ENCODE results near the gene SSTR4. TPM values are rescaled to one million over a fixed set of nuclear protein-coding genes. Genes with fewer than 3 reads are reported as not detected.
A peak's percentile ranks its signal among the peaks of the same experiment; 100 is the strongest.

SSTR4 gene
- total and polyA plus RNA-seq, 2 experiments from 2014 or later: not detected

GRCh38 chr20:23029324-23029723 lies 5.8 kb upstream of the SSTR4 start:
- Histone ChIP-seq H3K4me1 (ENCODE audit: low read depth) (peaks cover 28% of the 10 kb centered on the region), H3K9me3 (ENCODE audit: low read depth) (no peaks in the 10 kb centered on the region), H3K36me3 (no peaks in the 10 kb centered on the region), H3K27me3 (peaks cover 12% of the 10 kb centered on the region), H3K27ac (no peak overlapping the region), H3K4me3 (no peak overlapping the region)
- TF ChIP-seq CTCF (IDR thresholded peaks at IDR 0.05; ENCODE audit: low read depth, low read length): no peak
- no peak for DNase-seq (ENCODE audit: low read depth in 1 of 2, low spot score in 1 of 2)

GRCh38 chr20:23031346-23031745 lies 3.8 kb upstream of the SSTR4 start:
- DNase-seq (ENCODE audit: low read depth in 1 of 2, low spot score in 1 of 2): no peak
- H3K27me3 ChIP-seq: peaks cover 33% of the 10 kb centered on the region
- H3K4me3 ChIP-seq: no peak overlapping the region
- no peaks in the 10 kb centered on the region for H3K36me3 ChIP-seq
- no peaks in the 10 kb centered on the region for H3K9me3 ChIP-seq (ENCODE audit: low read depth)
- TF ChIP-seq CTCF (IDR thresholded peaks at IDR 0.05; ENCODE audit: low read depth, low read length): no peak
- H3K4me1 ChIP-seq (ENCODE audit: low read depth): peaks cover 18% of the 10 kb centered on the region
- no peak overlapping the region for H3K27ac ChIP-seq

GRCh38 chr20:23032056-23032749 lies 2.9 kb upstream of the SSTR4 start:
- no peak for TF ChIP-seq CTCF (IDR thresholded peaks at IDR 0.05; ENCODE audit: low read depth, low read length)
- Histone ChIP-seq H3K36me3 (no peaks in the 10 kb centered on the region), H3K4me1 (ENCODE audit: low read depth) (peaks cover 18% of the 10 kb centered on the region), H3K27me3 (peaks cover 41% of the 10 kb centered on the region), H3K27ac (no peak overlapping the region), H3K9me3 (ENCODE audit: low read depth) (no peaks in the 10 kb centered on the region), H3K4me3 (no peak overlapping the region)
- DNase-seq (ENCODE audit: low read depth in 1 of 2, low spot score in 1 of 2): peak in 1 of 2 donors; percentile 85

- Histone ChIP-seq H3K4me3 (no peak overlapping the region), H3K4me1 (ENCODE audit: low read depth) (peaks cover 18% of the 10 kb centered on the region), H3K27me3 (peaks cover 46% of the 10 kb centered on the region), H3K9me3 (ENCODE audit: low read depth) (no peaks in the 10 kb centered on the region), H3K27ac (no peak overlapping the region), H3K36me3 (no peaks in the 10 kb centered on the region)
- no peak for DNase-seq (ENCODE audit: low read depth in 1 of 2, low spot score in 1 of 2)
- TF ChIP-seq CTCF (IDR thresholded peaks at IDR 0.05; ENCODE audit: low read depth, low read length): no peak
These were observed 2.4 kb upstream of the SSTR4 start for GRCh38 chr20:23032750-23033078.

- no peak overlapping the region for H3K4me3 ChIP-seq
- no peak overlapping the region for H3K27ac ChIP-seq
- H3K36me3 ChIP-seq: no peaks in the 10 kb centered on the region
- H3K9me3 ChIP-seq (ENCODE audit: low read depth): no peaks in the 10 kb centered on the region
- H3K4me1 ChIP-seq (ENCODE audit: low read depth): peaks cover 18% of the 10 kb centered on the region
- no peak for TF ChIP-seq CTCF (IDR thresholded peaks at IDR 0.05; ENCODE audit: low read depth, low read length)
- H3K27me3 ChIP-seq: peaks cover 54% of the 10 kb centered on the region
- no peak for DNase-seq (ENCODE audit: low read depth in 1 of 2, low spot score in 1 of 2)
These were observed 1.2 kb upstream of the SSTR4 start for GRCh38 chr20:23033918-23034317.

All from cardiac muscle cell (in vitro differentiated cells and primary cell).